Uterus (tissue), 2 donors: ENCODE data around the gene CLDN1.

ENCODE experiments used
- POLR2A ChIP-seq, 2 donors: fragments of 450-650 bp; IDR thresholded peaks; one replicate each; pipeline ENCODE4 v1.6.1; 2016; ENCODE audit warnings: antibody characterized with exemption in 2 of 2, mild to moderate bottlenecking in 1 of 2, moderate library complexity in 1 of 2
- TF ChIP-seq, protein P1 (sequence below), 4 experiments: fragments of 200-600 bp in 2 of 4; fragments of 450-650 bp in 2 of 4; sonication (generic) in 2 of 4; IDR thresholded peaks; one replicate each; pipeline ENCODE4 v1.5.1; 2016 to 2019; ENCODE audit warnings: antibody characterized with exemption in 4 of 4, mild to moderate bottlenecking in 2 of 4, moderate library complexity in 1 of 4

DNA sequence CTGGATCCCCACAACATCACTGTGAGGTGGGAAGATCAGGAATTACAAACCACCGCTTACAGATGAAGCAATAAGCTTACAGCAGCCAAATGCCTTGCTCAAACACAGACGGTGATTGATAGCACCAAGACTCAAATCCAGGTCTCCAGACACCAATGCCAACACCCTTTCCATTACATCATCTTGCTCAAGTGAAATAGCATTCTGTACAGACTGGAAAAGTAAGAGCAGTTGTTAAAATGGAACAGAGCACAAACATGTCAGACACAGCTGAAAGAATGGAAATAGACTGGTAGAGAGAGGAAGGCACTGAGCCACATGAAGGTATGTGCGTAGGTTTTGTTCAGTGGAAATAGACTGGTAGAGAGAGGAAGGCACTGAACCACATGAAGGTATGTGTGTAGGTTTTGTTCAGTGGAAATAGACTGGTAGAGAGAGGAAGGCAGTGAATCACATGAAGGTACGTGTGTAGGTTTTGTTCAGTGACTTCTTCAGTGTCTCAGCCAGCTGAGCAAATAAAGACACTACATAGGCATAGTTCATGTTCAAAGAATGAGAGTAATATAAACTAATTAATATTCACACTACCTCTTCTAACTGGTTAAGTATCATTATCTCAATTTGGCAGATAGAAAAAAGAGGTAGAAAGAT lies 15.6 kb downstream of the CLDN1 start:
- TF ChIP-seq POLR2A (IDR thresholded peaks at IDR 0.05): no peak
- TF ChIP-seq, protein P1, sequence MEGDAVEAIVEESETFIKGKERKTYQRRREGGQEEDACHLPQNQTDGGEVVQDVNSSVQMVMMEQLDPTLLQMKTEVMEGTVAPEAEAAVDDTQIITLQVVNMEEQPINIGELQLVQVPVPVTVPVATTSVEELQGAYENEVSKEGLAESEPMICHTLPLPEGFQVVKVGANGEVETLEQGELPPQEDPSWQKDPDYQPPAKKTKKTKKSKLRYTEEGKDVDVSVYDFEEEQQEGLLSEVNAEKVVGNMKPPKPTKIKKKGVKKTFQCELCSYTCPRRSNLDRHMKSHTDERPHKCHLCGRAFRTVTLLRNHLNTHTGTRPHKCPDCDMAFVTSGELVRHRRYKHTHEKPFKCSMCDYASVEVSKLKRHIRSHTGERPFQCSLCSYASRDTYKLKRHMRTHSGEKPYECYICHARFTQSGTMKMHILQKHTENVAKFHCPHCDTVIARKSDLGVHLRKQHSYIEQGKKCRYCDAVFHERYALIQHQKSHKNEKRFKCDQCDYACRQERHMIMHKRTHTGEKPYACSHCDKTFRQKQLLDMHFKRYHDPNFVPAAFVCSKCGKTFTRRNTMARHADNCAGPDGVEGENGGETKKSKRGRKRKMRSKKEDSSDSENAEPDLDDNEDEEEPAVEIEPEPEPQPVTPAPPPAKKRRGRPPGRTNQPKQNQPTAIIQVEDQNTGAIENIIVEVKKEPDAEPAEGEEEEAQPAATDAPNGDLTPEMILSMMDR (IDR thresholded peaks at IDR 0.05): no peak
